ENCODE data around the gene TRPM7.
"Not testable (repeated sequence)": the region's sequence is repeated elsewhere in the genome, so short reads cannot be mapped to it uniquely, and the experiment has no call there.

Gene TRPM7

DNA sequence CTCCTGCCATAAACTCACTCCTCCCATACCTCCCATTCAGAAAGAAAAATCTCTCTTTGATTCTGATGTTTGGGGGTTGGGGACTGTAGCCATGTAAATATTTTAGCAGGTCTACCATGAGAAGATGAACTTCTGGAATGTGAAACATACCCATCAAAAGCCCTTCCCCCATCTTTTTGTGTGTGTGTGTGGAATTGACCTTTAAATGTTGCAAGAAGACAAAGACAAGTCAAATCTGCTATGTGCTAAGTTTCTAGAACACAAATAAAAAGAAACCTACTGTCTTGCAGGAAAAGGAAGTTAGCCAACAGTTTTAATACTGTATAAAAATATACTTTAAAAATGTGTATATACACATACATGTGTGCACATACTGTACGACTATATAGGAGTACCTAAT lies 110.4 kb downstream of the TRPM7 start:
- DNase-seq (ENCODE audit: low read depth in 3 of 3), result no peak

DNA sequence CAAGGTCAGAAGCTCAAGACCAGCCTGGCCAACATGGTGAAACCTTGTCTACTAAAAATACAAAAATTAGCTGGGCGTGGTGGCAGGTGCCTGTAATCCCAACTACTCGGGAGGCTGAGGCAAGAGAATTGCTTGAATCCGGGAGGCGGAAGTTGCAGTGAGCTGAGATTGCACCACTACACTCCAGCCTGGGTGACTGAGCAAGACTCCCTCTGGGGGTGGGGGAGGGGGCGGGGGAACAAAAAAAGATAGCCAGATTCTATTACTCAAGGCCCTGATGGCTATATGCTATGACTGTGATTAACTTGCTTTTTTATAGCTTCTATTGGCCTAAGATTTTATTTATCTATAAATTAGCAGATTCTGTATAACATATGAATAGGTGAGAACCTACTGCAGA lies 112.8 kb downstream of the TRPM7 start:
- not testable (repeated sequence) for DNase-seq (ENCODE audit: low read depth in 3 of 3)

DNA sequence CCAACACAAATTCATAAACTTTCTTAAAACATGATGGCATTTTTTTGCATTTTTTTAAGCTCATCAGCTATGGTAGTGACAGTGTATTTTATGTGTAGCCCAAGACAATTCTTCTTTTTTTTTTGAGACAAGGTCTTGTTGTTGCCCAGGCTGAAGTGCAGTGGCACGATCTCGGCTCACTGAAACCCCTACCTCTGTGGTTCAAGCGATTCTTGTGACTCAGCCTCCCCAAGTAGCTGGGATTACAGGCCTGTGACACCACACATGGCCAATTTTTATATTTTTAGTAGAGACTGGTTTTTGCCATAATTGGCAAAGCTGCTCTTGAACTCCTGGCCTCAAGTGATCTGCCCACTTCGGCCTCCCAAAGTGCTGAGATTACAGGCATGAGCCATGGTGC lies 122.8 kb downstream of the TRPM7 start:
- no peak for DNase-seq (ENCODE audit: low read depth in 3 of 3)

DNA sequence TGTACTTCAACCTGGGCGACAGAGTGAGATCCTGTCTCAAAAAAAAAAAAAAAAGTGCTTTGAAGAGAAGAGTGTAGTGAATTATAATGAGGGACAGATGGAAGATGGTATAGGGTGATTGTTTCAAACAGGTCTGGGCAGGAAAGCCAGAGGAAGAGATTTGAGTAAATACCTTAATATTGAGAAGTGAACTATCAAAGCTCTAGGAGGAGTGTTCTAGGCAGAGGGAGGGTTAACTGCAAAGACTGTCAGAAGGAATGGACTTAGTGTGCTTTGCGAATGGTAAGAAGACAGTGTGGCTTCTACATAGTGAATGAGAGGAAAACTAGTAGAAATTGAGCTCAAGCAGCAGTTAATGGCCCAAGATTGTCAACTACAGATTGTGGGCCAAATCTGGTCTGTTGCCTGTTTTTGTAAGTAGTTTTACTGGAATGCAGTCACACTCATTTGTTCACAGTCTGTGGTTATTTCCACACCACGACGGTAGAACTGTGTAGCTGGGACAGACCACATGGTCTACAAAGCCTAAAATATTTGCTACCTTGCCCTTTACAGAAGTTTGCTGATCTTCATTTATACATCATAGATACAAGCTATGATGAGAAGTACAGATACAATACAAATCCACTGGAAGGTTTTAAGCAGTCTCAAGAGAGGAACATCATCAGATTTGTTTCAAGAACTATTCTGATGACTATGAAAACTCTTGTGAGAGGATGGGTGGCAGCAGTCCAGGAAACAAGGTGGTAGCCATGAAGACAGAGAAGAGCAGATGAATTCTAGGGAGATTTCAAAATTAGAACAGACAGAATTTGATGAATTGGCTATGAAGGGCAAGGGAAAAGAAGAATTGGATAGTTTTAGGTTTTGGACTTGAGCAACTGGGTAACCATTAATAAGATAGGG lies 123.6 kb downstream of the TRPM7 start:
- no peak for DNase-seq (ENCODE audit: low read depth in 3 of 3)

DNA sequence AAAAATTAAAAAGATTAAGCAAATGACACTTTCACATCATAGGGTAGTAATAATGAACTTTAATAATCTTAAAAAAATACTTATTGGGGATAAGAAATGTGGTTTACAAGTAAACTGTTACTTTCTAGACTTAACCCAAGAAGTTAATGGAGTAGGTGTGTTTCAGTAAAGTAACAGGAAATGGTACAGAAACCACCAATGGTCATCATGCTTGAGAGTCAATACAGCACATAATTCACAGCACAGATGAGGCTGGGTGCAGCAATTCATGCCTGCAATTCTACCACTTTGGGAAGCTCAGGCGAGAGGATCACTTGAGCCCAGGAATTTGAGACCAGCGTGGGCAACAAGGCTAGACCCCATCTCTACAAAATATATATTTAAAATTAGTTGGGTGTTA lies 128.6 kb downstream of the TRPM7 start:
- no peak for DNase-seq (ENCODE audit: low read depth in 3 of 3)

DNA sequence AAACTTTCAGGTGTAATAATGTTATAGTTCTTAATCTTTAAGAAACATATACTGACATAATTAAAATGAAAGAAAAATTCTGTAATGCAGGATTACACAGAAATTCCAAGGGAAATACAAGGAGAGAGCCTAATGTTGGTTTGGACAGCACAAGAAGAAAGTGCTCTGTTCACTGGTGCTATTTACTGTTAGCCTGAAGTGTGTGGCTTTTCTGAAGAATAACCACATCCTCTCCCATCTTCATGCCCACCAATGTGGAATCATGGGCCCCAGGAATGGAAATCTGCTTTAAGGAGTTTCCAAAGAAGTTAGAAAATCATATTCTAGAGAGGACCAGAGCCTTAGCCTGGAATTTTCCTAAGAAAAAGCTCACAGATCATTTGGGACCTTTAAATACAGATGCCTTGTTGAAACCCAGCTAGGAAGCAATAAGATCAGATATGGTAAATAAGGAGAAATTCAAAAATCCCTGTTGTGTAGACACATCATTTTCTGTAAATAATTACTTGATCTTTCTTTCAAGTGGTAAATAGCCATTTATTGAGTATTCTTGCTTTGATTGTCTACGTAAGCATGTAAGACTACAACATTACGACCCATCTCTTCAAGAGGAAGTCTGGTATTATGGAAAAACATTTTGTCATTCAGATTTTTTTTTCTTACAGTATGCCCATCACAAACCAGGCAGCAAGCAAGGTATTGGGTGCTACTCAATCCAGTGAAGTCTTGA lies 129.8 kb downstream of the TRPM7 start:
- DNase-seq (ENCODE audit: low read depth in 3 of 3), result no peak

DNA sequence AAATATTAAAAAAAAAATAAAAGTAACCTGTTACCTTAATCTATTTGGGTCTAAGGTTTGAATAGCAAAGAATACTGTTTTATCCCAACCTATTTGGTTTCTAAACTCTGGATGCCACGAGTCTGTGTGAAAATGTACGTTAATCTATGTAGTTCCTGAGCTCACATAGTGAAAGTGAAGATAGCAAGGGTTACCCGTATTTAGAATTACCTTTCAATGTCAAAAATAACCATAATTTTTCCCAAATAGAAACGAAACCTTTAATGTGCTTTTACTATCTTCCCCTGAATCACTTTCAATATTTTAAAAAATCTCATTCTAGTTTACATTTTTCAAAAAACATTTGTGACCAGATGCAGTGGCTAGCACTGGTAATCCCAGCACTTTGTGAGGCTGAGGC lies 134.4 kb downstream of the TRPM7 start:
- DNase-seq (ENCODE audit: low read depth in 3 of 3), result no peak

DNA sequence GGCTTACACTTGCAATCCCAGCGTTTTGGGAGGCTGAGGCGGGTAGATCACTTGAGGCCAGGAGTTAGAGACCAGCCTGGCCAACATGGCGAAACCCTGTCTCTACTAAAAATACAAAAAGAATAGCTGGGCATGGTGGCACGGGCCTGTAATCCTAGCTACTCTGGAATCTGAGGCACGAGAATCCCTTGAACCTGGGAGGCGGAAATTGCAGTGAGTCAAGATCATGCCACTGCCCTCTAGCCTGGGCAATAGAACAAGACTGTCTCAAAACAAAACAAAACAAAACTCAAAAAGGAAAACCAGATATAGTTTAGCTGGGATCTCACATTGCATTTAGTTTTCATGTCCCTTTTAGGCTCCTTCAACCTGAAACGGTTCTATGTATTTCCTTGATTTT lies 137.3 kb downstream of the TRPM7 start:
- no peak for DNase-seq (ENCODE audit: low read depth in 3 of 3)

DNA sequence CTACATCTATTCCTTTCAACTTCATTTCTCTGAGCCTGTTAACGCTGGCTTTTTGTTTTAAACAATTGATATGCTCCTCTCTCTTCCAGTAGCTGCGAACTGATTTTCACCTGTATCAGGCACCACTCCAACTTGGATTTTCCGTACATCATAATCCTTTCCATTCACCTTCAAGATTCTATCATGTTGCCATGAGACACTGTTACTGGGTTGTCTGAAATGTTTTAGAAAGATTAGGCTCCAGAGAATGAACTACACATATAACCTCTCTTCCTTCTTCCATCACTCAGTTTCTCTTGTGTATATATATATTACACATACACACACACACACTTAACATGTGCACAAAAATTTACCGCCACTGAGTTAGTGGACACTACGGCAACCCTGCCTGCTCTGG lies 140.0 kb downstream of the TRPM7 start, which contains the start of gene USP50:
Gene USP50 (minus strand): TSS at position 101 of the 400 bp plus-strand sequence. CDS start 141 bp downstream, outside the sequence.
- no peak for DNase-seq (ENCODE audit: low read depth in 3 of 3)

DNA sequence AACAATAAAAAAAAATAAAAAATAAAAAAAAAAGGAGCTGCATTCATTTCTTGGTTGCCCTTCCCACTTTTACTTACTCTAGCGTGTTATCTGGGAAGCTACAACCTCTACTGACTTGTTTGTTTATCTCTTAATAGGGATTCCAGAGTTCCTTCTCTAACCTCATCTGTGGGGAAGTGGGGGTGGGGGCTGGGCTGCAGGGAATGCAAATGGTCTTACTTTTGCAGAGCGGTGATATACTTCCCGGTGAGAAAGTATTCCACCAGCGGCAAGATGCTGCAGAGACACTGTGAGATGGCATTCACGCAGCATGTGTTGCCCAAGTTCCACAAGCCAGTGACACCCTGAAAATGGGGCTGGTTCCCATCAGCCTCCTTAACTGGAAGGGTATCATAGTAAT lies 142.2 kb downstream of the TRPM7 start:
- DNase-seq (ENCODE audit: low read depth in 3 of 3), result no peak

DNA sequence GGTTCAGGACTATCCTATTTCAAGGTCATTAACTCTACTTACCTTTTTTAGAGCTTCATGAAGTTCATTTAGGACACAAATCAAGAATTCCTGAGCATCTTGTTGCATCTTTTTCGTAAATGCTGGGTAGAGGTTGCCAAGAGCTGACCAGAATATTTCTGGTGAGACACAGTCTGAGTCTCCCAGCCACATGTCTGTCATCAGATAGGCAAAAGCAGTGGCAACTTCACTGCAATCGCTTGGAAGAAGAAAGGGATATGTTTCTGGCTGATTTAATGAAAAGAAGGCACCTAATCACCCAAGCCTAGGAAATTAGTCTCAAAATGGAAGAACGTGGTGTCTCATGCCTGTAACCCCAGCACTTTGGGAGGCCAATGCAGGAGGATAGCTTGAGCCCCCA lies 143.0 kb downstream of the TRPM7 start:
- no peak for DNase-seq (ENCODE audit: low read depth in 3 of 3)

DNA sequence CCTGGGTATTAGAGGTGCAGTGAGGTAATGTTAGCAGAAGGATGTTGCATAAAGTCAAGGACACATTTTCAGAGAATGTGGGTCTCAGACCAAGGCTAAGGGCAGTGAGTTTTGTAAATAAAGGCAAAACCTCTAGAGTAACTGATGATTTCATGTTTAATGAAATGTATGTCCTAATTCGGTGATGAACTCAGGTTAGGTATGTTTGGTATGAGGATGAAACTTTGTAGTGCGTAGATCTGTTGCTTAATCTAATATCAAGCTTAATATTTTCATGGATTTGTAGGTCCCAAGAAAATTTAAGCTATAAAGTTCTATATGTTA lies 143.7 kb downstream of the TRPM7 start:
- no peak for DNase-seq (ENCODE audit: low read depth in 3 of 3)

DNA sequence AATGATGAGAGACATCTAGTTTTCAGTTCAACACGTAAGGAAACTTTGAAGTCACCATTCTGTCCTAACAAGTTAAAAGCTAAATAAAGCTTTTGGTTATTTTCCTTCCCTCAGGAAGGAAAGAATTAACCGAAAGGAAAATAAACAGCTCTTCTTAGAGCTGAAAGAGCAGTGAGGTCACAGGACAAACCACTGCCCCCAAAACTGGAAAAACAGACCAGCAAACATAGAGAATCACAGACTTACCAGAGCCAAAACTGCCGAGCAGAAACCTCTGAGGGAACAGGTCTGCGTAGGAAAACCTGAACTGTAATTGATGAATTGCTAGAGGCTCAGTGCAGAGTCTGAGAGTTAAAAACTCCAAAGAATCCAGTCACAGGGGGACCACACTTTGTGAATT lies 154.8 kb downstream of the TRPM7 start:
- no peak for DNase-seq (ENCODE audit: low read depth in 3 of 3)

DNA sequence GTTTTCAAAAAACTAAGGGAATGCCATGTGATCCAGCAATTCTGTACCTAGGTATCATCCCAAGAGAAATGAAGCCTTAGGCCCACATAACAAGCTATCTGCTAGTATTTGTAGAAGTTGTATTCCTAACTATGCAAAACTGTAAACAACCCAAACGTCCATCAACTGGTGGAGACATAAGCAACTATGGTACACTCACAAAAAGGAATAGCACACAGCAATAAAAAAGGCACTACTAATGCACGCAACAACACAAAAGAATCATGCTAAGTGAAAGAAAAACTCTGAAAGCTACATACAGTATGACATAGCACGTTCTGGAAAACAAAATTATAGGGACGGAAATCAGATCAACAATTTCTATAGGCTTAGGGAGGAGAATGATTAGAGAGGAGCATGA lies 155.4 kb downstream of the TRPM7 start:
- DNase-seq (ENCODE audit: low read depth in 3 of 3), result no peak

DNA sequence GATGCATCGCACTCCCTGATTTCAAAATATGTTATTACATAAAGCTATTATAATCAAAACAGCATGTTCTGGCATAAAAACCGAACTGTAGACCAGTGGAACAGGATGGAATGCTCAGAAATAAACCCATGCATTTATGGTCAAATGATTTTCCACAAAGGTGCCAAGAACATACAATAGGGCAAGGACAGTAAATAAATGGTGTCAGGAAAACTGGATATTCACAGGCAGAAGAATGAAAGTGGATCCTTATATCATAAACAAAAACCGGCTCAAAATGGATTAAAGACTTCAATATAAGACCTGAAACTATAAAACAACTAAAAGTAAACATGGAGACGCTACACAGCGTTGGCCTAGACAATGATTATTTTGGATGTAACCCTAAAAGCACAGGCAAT lies 162.7 kb downstream of the TRPM7 start:
- DNase-seq (ENCODE audit: low read depth in 3 of 3), result no peak

DNA sequence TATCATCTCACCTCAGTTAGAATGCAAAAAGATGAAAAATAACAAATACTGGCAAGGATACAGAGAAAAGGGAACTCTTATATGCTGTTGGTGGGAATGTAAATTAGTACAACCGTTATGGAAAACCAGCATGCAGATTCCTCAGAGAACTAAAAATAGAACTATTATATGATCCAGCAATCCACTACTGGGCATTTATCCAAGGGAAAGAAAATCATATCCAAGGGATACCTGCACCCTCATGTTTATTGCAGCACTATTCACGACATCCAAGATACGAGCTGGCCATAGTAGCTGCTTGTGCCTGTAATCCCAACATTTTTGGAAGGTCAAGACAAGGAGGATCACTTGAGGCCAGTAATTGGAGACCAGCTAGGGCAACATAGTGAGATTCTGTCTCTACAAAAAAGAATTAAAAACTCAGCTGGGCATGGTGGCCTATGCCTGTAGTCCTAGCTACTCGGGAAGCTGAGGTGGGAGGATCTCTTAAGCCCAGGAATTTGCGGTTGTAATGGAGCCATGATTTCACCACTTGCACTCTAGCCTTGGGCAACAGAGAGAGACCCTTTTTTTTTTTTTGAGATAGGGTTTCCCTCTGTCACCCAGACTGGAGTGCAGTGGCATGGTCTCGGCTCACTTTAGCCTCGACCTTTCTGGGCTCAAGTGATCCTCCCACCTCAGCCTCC lies 166.7 kb downstream of the TRPM7 start:
- no peak for DNase-seq (ENCODE audit: low read depth in 3 of 3)

DNA sequence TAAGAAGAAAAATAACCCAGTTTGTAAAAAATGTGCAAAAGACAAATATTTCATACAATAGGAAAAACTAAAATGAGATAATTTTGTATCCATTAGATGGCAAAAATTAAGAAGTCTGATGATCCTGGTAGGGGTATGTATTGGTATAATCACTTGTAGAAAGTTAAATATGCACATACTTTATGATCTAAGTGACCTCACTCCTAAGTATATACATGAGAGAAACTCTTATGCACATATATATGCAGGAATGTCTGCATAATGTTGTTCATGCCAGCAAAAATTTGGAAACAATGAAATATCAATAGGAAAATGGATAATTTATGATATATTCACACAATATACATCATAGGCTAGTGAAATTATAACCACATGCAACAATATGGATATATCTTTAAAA lies 173.6 kb downstream of the TRPM7 start:
- no peak for DNase-seq (ENCODE audit: low read depth in 3 of 3)

Data from stimulated activated CD4-positive, alpha-beta T cell treated with anti-CD3 and anti-CD28 coated beads, TNF-alpha, amount 100 ng/mL, for 48 hours (primary cell).